Liver (tissue), 9 donors: ENCODE results near the gene ABTB2. TPM values are rescaled to one million over a fixed set of nuclear protein-coding genes. Genes with fewer than 3 reads are reported as not detected.

Source experiments
- DNase-seq: peaks from one replicate; pipeline ENCODE4 v3.0.0-alpha.2; 2017; ENCODE audit warnings: low spot score
- H3K27ac ChIP-seq, 2 donors: one replicate each; pipeline ENCODE4 v1.7.0; 2013; ENCODE audit warnings: inconsistent platforms in 2 of 2, low read length in 2 of 2, control low read depth in 1 of 2, low read depth in 1 of 2, mild to moderate bottlenecking in 1 of 2
- H3K27me3 ChIP-seq, 4 donors: one replicate each; pipeline versions ENCODE4 v1.6.1 to v1.7.0; 2013; ENCODE audit warnings: low read length in 3 of 4, inconsistent platforms in 1 of 4, mild to moderate bottlenecking in 1 of 4, moderate library complexity in 1 of 4; ENCODE audit not compliant: control insufficient read depth in 4 of 4, insufficient read depth in 4 of 4
- H3K36me3 ChIP-seq, 4 donors: one replicate each; pipeline versions ENCODE4 v1.6.1 to v1.7.0; 2013; ENCODE audit warnings: low read length in 3 of 4, mild to moderate bottlenecking in 3 of 4, low read depth in 1 of 4, moderate library complexity in 1 of 4; ENCODE audit not compliant: control insufficient read depth in 4 of 4, insufficient read depth in 3 of 4
- H3K4me1 ChIP-seq, 4 donors: one replicate each; pipeline versions ENCODE4 v1.6.1 to v1.7.0; 2013; ENCODE audit warnings: low read length in 3 of 4, mild to moderate bottlenecking in 3 of 4, moderate library complexity in 1 of 4; ENCODE audit not compliant: control insufficient read depth in 4 of 4, insufficient read depth in 4 of 4
- H3K4me3 ChIP-seq, 3 donors: one replicate each; pipeline versions ENCODE4 v1.6.1 to v1.7.0; 2013; ENCODE audit warnings: low read length in 3 of 3, control low read depth in 1 of 3, low read depth in 1 of 3, mild to moderate bottlenecking in 1 of 3
- H3K9ac ChIP-seq, 2 donors: one replicate each; pipeline ENCODE4 v1.7.0; 2013; ENCODE audit warnings: low read length in 2 of 2, mild to moderate bottlenecking in 2 of 2, moderate library complexity in 2 of 2, control low read depth in 1 of 2, low read depth in 1 of 2
- H3K9me3 ChIP-seq, 4 donors: one replicate each; pipeline versions ENCODE4 v1.6.1 to v1.7.0; 2013; ENCODE audit warnings: low read length in 3 of 4; ENCODE audit not compliant: control insufficient read depth in 4 of 4
- ATF3 ChIP-seq: IDR thresholded peaks from 2 replicates; pipeline ENCODE4 v1.6.1; 2016; ENCODE audit warnings: antibody characterized with exemption
- CTCF ChIP-seq: fragments of 150-350 bp; IDR thresholded peaks from 2 replicates; pipeline ENCODE4 v1.5.1; 2017; ENCODE audit warnings: improper control_type of control experiment, low read depth, low read length; ENCODE audit not compliant: missing input control
- EGR1 ChIP-seq, 2 donors: IDR thresholded peaks; 2 replicates each; pipeline ENCODE4 v1.6.1; 2016 to 2018; ENCODE audit warnings: antibody characterized with exemption in 2 of 2, low read depth in 2 of 2
- FOXA1 ChIP-seq: IDR thresholded peaks from 2 replicates; pipeline ENCODE4 v1.6.1; 2016; ENCODE audit warnings: antibody characterized with exemption
- FOXA2 ChIP-seq: IDR thresholded peaks from 2 replicates; pipeline ENCODE4 v1.6.1; 2016; ENCODE audit warnings: antibody characterized with exemption
- HNF4A ChIP-seq, 2 donors: conservative IDR thresholded peaks; 2 replicates each; pipeline ENCODE4 v1.6.1; 2016; ENCODE audit warnings: antibody characterized with exemption in 2 of 2, mild to moderate bottlenecking in 2 of 2
- HNF4G ChIP-seq: IDR thresholded peaks from 2 replicates; pipeline ENCODE4 v1.6.1; 2016; ENCODE audit warnings: antibody characterized with exemption
- JUND ChIP-seq, 2 donors: IDR thresholded peaks; 2 replicates each; pipeline ENCODE4 v1.6.1; 2016; ENCODE audit warnings: antibody characterized with exemption in 2 of 2
- MAX ChIP-seq: IDR thresholded peaks from 2 replicates; pipeline ENCODE4 v1.6.1; 2016; ENCODE audit warnings: antibody characterized with exemption
- NR2F2 ChIP-seq: IDR thresholded peaks from 2 replicates; pipeline ENCODE4 v1.6.1; 2016; ENCODE audit warnings: antibody characterized with exemption
- RAD21 ChIP-seq, 2 donors: IDR thresholded peaks; 2 replicates each; pipeline ENCODE4 v1.6.1; 2016; ENCODE audit warnings: antibody characterized with exemption in 2 of 2, mild to moderate bottlenecking in 2 of 2
- REST ChIP-seq: IDR thresholded peaks from 2 replicates; pipeline ENCODE4 v1.6.1; 2016; ENCODE audit warnings: antibody characterized with exemption, mild to moderate bottlenecking
- SP1 ChIP-seq: IDR thresholded peaks from 2 replicates; pipeline ENCODE4 v1.6.1; 2018; ENCODE audit warnings: antibody characterized with exemption, mild to moderate bottlenecking
- TAF1 ChIP-seq: conservative IDR thresholded peaks from 2 replicates; pipeline ENCODE4 v1.6.1; 2016; ENCODE audit warnings: antibody characterized with exemption, mild to moderate bottlenecking
- YY1 ChIP-seq: IDR thresholded peaks from 2 replicates; pipeline ENCODE4 v1.6.1; 2016; ENCODE audit warnings: antibody characterized with exemption, mild to moderate bottlenecking
- ZBTB33 ChIP-seq: IDR thresholded peaks from 2 replicates; pipeline ENCODE4 v1.6.1; 2016; ENCODE audit warnings: antibody characterized with exemption
- WGBS: extraction: QIAGEN DNeasy Blood & Tissue Kit; methylation state at CpG from one replicate; pipeline ENCODE4 v1.1.7; 2013; 5-methylcytosine and 5-hydroxymethylcytosine counted together
- polyA plus RNA-seq, 2 donors: library from polyadenylated mRNA; stranded (reverse) in 1 of 2; unstranded in 1 of 2; fragments of 200-250 nt in 1 of 2; fragments of >200 nt in 1 of 2; fragmentation: Nextera tagmentation in 1 of 2; extraction: Ambion mirVana in 1 of 2; gene quantifications; one replicate each; pipeline versions ENCODE4 v1.2.1 to v1.2.3, GENCODE V29; 2013 to 2015
- total RNA-seq, 2 donors: library from RNA; depleted of rRNA; stranded (reverse); fragments of >200 nt; gene quantifications; one replicate each; pipeline ENCODE4 v1.2.3, GENCODE V29; 2014
- donor health status: healthy.
- donor health status: healthy.
- donor health status: healthy.
- donor health status: healthy.
- donor health status: healthy.

The ABTB2 gene
- total and polyA plus RNA-seq, 4 donors, result 2.4 to 8.9 (median 6.1) TPM

- no peak for DNase-seq
- no peaks in the 10 kb centered on the region for H3K9me3 ChIP-seq
- H3K27me3 ChIP-seq, result no peaks in the 10 kb centered on the region
- H3K36me3 ChIP-seq, result no peaks in the 10 kb centered on the region
- peak overlapping the region; percentile 15 to 38 for H3K9ac ChIP-seq
- TF ChIP-seq JUND (IDR thresholded peaks at IDR 0.05) (no peak), EGR1 (IDR thresholded peaks at IDR 0.05; ENCODE audit: low read depth in 2 of 2) (no peak), CTCF (no peak), RAD21 (IDR thresholded peaks at IDR 0.05) (no peak), HNF4G (no peak), REST (no peak), MAX (no peak), NR2F2 (no peak), HNF4A (conservative IDR thresholded peaks at IDR 0.05) (no peak), ZBTB33 (no peak), TAF1 (no peak), SP1 (no peak), FOXA1 (no peak), FOXA2 (no peak), ATF3 (no peak), YY1 (no peak)
- H3K4me1 ChIP-seq, result peaks cover 0 to 57% (median 39%) of the 10 kb centered on the region in 4 donors
- under 1% methylated on average over 25 of the region's 25 CpGs for WGBS
- peak overlapping the region; percentile 77 to 88 for H3K27ac ChIP-seq
- peak overlapping the region; percentile 42 to 82 (median 74) for H3K4me3 ChIP-seq
These were observed 483 bp upstream of the ABTB2 start for GRCh38 chr11:34358258-34358727.
